ENCODE results near the gene TNFRSF4. TPM values are rescaled to one million over a fixed set of nuclear protein-coding genes. Genes with fewer than 3 reads are reported as not detected.

Gene TNFRSF4
- total RNA-seq, 2 experiments from 2014 or later: 1.1 TPM; not detected in 1

DNA sequence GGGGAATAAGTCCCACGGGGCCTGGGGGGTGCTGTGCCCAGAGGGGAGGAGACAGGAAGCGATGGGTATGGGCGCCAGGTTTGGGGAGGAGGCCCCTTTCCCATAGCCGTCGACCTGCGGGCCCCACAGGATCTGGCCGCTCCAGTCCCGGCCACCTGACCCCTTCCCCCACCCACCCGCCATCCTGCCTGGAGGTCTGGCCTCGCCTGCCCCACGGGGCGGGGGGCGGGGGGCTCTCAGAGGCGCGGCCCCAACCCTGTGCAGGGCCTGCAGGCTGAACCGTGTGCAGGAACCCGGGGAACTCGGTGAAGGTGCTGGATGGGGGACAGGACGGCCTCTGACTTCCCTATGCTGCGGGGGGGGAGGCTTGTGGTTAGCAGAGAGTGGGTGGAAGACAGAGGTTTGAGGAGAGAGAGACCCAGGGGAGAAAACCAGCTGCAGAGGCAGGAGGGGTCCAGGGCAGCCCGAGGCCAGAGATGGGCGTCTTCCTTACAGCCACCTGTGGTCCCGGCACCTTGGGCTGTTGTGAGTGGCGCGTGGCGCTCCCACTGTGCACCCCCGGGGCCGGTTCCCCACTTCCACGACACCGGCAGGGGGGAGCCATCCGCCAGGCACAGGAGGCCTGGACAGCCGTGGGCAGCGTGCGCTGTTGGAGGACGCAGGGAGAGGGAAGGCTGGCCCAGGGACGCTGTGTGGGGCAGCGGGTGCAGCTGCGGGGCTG, 5.1 kb downstream of the TNFRSF4 start:
- intact Hi-C loops (cut with micrococcal nuclease; ENCODE audit: unreplicated experiment): no loop called here
- H2AFZ ChIP-seq (ENCODE audit: low read length): no peak overlapping the region
- no peak overlapping the region for H3K27ac ChIP-seq (ENCODE audit: low read depth, low read length, poor library complexity, severe bottlenecking)
- TF ChIP-seq, protein P1, sequence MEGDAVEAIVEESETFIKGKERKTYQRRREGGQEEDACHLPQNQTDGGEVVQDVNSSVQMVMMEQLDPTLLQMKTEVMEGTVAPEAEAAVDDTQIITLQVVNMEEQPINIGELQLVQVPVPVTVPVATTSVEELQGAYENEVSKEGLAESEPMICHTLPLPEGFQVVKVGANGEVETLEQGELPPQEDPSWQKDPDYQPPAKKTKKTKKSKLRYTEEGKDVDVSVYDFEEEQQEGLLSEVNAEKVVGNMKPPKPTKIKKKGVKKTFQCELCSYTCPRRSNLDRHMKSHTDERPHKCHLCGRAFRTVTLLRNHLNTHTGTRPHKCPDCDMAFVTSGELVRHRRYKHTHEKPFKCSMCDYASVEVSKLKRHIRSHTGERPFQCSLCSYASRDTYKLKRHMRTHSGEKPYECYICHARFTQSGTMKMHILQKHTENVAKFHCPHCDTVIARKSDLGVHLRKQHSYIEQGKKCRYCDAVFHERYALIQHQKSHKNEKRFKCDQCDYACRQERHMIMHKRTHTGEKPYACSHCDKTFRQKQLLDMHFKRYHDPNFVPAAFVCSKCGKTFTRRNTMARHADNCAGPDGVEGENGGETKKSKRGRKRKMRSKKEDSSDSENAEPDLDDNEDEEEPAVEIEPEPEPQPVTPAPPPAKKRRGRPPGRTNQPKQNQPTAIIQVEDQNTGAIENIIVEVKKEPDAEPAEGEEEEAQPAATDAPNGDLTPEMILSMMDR (conservative IDR thresholded peaks at IDR 0.05; ENCODE audit: low read length): no peak
- TF ChIP-seq EZH2phosphoT487 (IDR thresholded peaks at IDR 0.05; ENCODE audit: borderline replicate concordance, low read depth, low read length): no peak
- no peaks in the 10 kb centered on the region for H3K9me3 ChIP-seq (ENCODE audit: low read length)
- CTCF ChIA-PET (ENCODE audit: unreplicated experiment): no interaction called here
- H3K9me2 ChIP-seq (ENCODE audit: insufficient read depth, low read length): no peaks in the 10 kb centered on the region
- no peak overlapping the region for H3K4me3 ChIP-seq (ENCODE audit: low read depth, low read length, poor library complexity, severe bottlenecking)
- H3K4me1 ChIP-seq (ENCODE audit: insufficient read depth, low read length, poor library complexity, severe bottlenecking): peaks cover 7% of the 10 kb centered on the region
- DNase-seq (ENCODE audit: low spot score): no peak
- POLR2A ChIA-PET: no interaction called here
- H4K20me1 ChIP-seq (ENCODE audit: insufficient read depth, low read length): no peaks in the 10 kb centered on the region
- BruUV-seq (replicated peaks): no TSS peak
- H3K79me2 ChIP-seq (ENCODE audit: insufficient read depth, low read depth, low read length): no peaks in the 10 kb centered on the region
- H3K4me2 ChIP-seq (ENCODE audit: low read length): no peak overlapping the region
- no peaks in the 10 kb centered on the region for H3K36me3 ChIP-seq (ENCODE audit: insufficient read depth, low read length)

DNA sequence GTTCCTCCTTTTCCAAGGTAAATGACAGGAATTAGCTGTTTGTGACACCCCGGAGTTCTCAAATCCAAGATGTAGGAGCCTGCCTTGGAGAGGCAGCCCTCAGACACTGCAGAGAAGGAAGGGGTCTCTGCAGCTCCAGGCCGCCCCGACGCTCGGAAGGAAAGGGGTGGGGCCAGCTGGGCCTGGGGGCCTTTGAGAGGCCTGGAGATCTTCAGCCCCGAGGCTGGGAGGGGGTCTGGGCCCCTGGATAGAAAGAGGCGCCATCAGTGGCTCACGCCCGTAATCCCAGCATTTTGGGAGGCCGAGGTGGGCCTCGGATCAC, 6.4 kb downstream of the TNFRSF4 start:
- no peak for TF ChIP-seq EZH2phosphoT487 (IDR thresholded peaks at IDR 0.05; ENCODE audit: borderline replicate concordance, low read depth, low read length)
- TF ChIP-seq, protein P1 (conservative IDR thresholded peaks at IDR 0.05; ENCODE audit: low read length): no peak
- H3K4me1 ChIP-seq (ENCODE audit: insufficient read depth, low read length, poor library complexity, severe bottlenecking): peaks cover 7% of the 10 kb centered on the region
- POLR2A ChIA-PET: no interaction called here
- H3K9me2 ChIP-seq (ENCODE audit: insufficient read depth, low read length): no peaks in the 10 kb centered on the region
- CTCF ChIA-PET (ENCODE audit: unreplicated experiment): no interaction called here
- intact Hi-C loops (cut with micrococcal nuclease; ENCODE audit: unreplicated experiment): no loop called here
- no peak overlapping the region for H3K4me2 ChIP-seq (ENCODE audit: low read length)
- no peak overlapping the region for H3K27ac ChIP-seq (ENCODE audit: low read depth, low read length, poor library complexity, severe bottlenecking)
- H2AFZ ChIP-seq (ENCODE audit: low read length): no peak overlapping the region
- H3K79me2 ChIP-seq (ENCODE audit: insufficient read depth, low read depth, low read length): no peaks in the 10 kb centered on the region
- H3K9me3 ChIP-seq (ENCODE audit: low read length): no peaks in the 10 kb centered on the region
- no TSS peak for BruUV-seq (replicated peaks)
- DNase-seq (ENCODE audit: low spot score): no peak
- no peaks in the 10 kb centered on the region for H4K20me1 ChIP-seq (ENCODE audit: insufficient read depth, low read length)
- no peak overlapping the region for H3K4me3 ChIP-seq (ENCODE audit: low read depth, low read length, poor library complexity, severe bottlenecking)
- no peaks in the 10 kb centered on the region for H3K36me3 ChIP-seq (ENCODE audit: insufficient read depth, low read length)

DNA sequence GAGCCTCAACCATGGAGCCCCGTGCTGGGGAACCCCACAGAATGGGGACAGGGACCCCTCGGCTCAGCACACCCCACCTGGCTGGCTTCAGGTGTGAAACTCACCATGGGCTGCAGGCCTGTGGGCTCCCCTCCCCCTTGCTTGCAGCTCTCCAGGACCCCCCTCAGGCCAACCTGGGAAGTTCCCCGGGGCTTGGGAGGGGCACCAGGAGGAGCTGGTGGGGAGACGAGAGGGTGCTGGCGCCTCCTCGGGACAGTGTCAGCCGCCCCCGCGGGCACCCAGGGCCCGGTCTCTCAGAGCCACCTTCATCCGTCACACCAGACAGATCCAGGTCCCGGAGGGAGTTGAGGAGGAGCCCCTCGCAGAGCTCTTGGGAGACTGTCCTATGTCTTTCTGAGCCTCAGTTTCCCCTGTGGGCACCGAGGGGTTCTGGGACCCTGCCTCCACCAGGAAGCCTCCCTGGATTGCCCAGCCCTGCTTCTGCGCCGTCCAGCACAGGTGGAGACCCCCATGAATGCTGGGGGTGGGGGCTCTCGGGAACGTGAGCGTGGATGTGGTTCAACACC, 6.9 kb downstream of the TNFRSF4 start:
- ChIA-PET CTCF (ENCODE audit: unreplicated experiment) (no interaction called here), POLR2A (no interaction called here)
- Histone ChIP-seq H3K27ac (ENCODE audit: low read depth, low read length, poor library complexity, severe bottlenecking) (no peak overlapping the region), H3K79me2 (ENCODE audit: insufficient read depth, low read depth, low read length) (no peaks in the 10 kb centered on the region), H3K4me2 (ENCODE audit: low read length) (peak overlapping the region; percentile 29; the same call in 1 of the 2 replicates), H4K20me1 (ENCODE audit: insufficient read depth, low read length) (no peaks in the 10 kb centered on the region), H2AFZ (ENCODE audit: low read length) (no peak overlapping the region), H3K36me3 (ENCODE audit: insufficient read depth, low read length) (no peaks in the 10 kb centered on the region), H3K4me3 (ENCODE audit: low read depth, low read length, poor library complexity, severe bottlenecking) (no peak overlapping the region), H3K9me2 (ENCODE audit: insufficient read depth, low read length) (no peaks in the 10 kb centered on the region), H3K4me1 (ENCODE audit: insufficient read depth, low read length, poor library complexity, severe bottlenecking) (peaks cover 7% of the 10 kb centered on the region), H3K9me3 (ENCODE audit: low read length) (no peaks in the 10 kb centered on the region)
- no peak for DNase-seq (ENCODE audit: low spot score)
- intact Hi-C loops (cut with micrococcal nuclease; ENCODE audit: unreplicated experiment): no loop called here
- TF ChIP-seq, protein P1 (conservative IDR thresholded peaks at IDR 0.05; ENCODE audit: low read length): peak; percentile 28; the same call in 1 of the 2 replicates
- no peak for TF ChIP-seq EZH2phosphoT487 (IDR thresholded peaks at IDR 0.05; ENCODE audit: borderline replicate concordance, low read depth, low read length)
- no TSS peak for BruUV-seq (replicated peaks)

All from OCI-LY7 (cell line).